ENCODE measurements around the gene PTCRA.

PTCRA gene

DNA sequence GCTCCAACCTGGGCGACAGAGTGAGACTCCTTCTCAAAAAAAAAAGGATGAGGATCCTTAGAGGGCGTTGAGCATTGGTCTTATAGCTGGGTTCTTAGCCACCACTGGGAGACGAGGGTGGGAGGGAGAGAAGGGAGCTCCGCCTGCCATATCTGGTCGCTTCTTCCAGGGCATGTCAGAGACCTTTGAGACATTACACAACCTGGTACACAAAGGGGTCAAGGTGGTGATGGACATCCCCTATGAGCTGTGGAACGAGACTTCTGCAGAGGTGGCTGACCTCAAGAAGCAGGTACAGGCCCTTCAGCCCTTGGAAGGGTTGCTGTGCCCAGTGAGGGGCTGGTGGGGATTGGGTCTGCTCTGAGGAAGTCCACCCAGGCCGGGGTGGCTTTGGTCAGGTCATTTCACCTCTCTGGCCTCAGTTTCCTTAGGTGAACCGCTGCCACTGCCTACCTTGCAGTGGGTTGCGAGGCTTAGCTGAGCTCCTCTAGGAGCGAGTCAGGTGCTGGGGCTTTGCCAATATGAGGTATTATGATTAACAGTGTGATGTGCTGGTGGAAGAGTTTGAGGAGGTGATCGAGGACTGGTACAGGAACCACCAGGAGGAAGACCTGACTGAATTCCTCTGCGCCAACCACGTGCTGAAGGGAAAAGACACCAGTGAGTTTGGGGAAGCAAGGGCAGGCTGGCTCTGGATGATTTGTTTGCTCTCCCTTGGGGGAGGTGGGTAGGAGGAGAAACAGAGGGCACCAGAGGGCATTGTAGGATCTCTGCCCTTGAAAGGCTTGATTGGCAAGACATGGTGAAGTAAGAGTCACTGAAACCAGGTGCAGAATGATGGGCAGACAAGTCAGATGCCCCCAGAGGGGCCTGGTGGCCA is 21.9 kb downstream of the PTCRA start:
- Histone ChIP-seq H3K36me3 (ENCODE audit: control insufficient read depth, insufficient read depth, low read length) (no peaks in the 10 kb centered on the region), H3K9ac (no peak overlapping the region), H3K27ac (no peak overlapping the region), H3K27me3 (ENCODE audit: control insufficient read depth, insufficient read depth, low read length) (no peaks in the 10 kb centered on the region), H3K4me2 (ENCODE audit: low read length) (no peak overlapping the region), H3K4me1 (no peaks in the 10 kb centered on the region), H3K79me2 (peaks cover 3% of the 10 kb centered on the region), H3K4me3 (ENCODE audit: low read depth, low read length) (no peak overlapping the region), H2AFZ (no peak overlapping the region), H3K9me3 (ENCODE audit: control insufficient read depth, low read length) (no peaks in the 10 kb centered on the region)
- TF ChIP-seq, protein P1, sequence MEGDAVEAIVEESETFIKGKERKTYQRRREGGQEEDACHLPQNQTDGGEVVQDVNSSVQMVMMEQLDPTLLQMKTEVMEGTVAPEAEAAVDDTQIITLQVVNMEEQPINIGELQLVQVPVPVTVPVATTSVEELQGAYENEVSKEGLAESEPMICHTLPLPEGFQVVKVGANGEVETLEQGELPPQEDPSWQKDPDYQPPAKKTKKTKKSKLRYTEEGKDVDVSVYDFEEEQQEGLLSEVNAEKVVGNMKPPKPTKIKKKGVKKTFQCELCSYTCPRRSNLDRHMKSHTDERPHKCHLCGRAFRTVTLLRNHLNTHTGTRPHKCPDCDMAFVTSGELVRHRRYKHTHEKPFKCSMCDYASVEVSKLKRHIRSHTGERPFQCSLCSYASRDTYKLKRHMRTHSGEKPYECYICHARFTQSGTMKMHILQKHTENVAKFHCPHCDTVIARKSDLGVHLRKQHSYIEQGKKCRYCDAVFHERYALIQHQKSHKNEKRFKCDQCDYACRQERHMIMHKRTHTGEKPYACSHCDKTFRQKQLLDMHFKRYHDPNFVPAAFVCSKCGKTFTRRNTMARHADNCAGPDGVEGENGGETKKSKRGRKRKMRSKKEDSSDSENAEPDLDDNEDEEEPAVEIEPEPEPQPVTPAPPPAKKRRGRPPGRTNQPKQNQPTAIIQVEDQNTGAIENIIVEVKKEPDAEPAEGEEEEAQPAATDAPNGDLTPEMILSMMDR (IDR thresholded peaks at IDR 0.05) = no peak

DNA sequence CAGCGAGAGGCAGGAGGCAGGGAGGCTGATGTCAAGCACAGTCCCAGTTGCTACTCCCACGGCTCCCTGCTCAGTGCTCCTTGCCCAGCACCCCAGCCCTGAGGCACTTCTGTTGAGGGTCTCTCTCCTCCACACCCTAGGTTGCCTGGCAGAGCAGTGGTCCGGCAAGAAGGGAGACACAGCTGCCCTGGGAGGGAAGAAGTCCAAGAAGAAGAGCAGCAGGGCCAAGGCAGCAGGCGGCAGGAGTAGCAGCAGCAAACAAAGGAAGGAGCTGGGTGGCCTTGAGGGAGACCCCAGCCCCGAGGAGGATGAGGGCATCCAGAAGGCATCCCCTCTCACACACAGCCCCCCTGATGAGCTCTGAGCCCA is 22.6 kb downstream of the PTCRA start:
- Histone ChIP-seq H3K79me2 (no peaks in the 10 kb centered on the region), H3K27ac (no peak overlapping the region), H3K36me3 (ENCODE audit: control insufficient read depth, insufficient read depth, low read length) (no peaks in the 10 kb centered on the region), H2AFZ (no peak overlapping the region), H3K9ac (no peak overlapping the region), H3K4me1 (no peaks in the 10 kb centered on the region), H3K9me3 (ENCODE audit: control insufficient read depth, low read length) (no peaks in the 10 kb centered on the region), H3K4me3 (ENCODE audit: low read depth, low read length) (no peak overlapping the region), H3K4me2 (ENCODE audit: low read length) (no peak overlapping the region), H3K27me3 (ENCODE audit: control insufficient read depth, insufficient read depth, low read length) (no peaks in the 10 kb centered on the region)
- TF ChIP-seq, protein P1 (IDR thresholded peaks at IDR 0.05) = no peak

DNA sequence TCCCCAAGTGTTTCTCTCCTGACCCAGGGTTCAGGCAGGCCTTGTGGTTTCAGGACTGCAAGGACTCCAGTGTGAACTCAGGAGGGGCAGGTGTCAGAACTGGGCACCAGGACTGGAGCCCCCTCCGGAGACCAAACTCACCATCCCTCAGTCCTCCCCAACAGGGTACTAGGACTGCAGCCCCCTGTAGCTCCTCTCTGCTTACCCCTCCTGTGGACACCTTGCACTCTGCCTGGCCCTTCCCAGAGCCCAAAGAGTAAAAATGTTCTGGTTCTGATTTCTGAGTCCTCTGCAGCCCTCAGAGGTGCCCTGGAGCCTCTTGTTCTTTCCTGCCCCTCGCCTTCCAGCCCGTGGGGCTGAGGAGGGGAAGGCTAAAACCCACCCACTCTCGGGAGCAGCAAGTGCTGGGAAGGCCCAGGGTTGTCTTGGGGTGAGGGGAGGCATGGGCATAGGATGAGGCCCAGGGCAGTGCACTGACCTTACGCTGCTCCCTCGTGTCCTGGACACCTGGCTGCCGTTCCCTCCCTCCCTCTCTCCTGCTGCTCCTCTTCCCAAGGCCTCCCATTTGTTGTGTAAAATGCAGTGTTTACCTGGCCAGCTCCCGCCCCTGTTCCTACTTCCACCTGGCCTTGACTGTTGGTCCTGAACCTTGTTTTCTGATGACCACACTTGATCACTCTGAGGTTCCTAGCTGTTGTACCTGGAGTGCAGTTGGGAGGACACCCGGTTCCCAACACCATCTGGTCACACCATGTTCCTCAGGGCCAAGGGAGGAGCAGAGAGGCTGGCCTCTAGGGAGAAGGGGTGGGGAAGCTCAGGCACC is 23.3 kb downstream of the PTCRA start:
- no peaks in the 10 kb centered on the region for H3K79me2 ChIP-seq
- no peak overlapping the region for H3K4me2 ChIP-seq (ENCODE audit: low read length)
- H2AFZ ChIP-seq = no peak overlapping the region
- H3K27ac ChIP-seq = no peak overlapping the region
- TF ChIP-seq, protein P1 (IDR thresholded peaks at IDR 0.05) = no peak
- H3K9ac ChIP-seq = no peak overlapping the region
- H3K4me3 ChIP-seq (ENCODE audit: low read depth, low read length) = no peak overlapping the region
- no peaks in the 10 kb centered on the region for H3K4me1 ChIP-seq
- H3K9me3 ChIP-seq (ENCODE audit: control insufficient read depth, low read length) = no peaks in the 10 kb centered on the region
- H3K27me3 ChIP-seq (ENCODE audit: control insufficient read depth, insufficient read depth, low read length) = no peaks in the 10 kb centered on the region
- no peaks in the 10 kb centered on the region for H3K36me3 ChIP-seq (ENCODE audit: control insufficient read depth, insufficient read depth, low read length)

DNA sequence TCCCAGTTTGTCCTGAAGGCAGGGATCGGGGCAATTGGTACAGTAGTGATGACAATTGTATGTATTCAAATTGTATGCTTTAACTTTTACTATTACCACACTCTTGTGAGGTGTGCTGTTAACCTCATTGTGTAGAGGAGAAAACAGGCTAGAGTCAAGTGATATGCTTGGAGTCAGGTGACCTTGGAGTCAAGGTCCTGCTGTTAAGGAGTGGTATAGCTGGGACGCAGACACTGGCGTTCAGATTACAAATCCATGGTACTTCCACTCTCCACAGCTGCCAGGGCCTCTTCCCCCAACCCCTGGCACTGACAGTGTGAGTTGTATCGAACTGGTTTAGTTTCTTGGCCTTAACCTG is 23.9 kb downstream of the PTCRA start:
- Histone ChIP-seq H3K79me2 (no peaks in the 10 kb centered on the region), H3K27me3 (ENCODE audit: control insufficient read depth, insufficient read depth, low read length) (no peaks in the 10 kb centered on the region), H3K9ac (no peak overlapping the region), H3K27ac (no peak overlapping the region), H2AFZ (no peak overlapping the region), H3K9me3 (ENCODE audit: control insufficient read depth, low read length) (no peaks in the 10 kb centered on the region), H3K4me1 (no peaks in the 10 kb centered on the region), H3K4me2 (ENCODE audit: low read length) (no peak overlapping the region), H3K36me3 (ENCODE audit: control insufficient read depth, insufficient read depth, low read length) (no peaks in the 10 kb centered on the region), H3K4me3 (ENCODE audit: low read depth, low read length) (no peak overlapping the region)
- TF ChIP-seq, protein P1 (IDR thresholded peaks at IDR 0.05) = no peak

All from parathyroid adenoma (tissue), 2 donors.